Retinal pigment epithelial cell (primary cell): ENCODE measurements around the gene TMEM87B.

Experiments
- DNase-seq: peaks from one replicate; pipeline ENCODE4 v3.0.0-alpha.2; 2010; ENCODE audit warnings: low read depth
- H3K4me3 ChIP-seq: 2 replicates; pipeline ENCODE4 v1.5.1; 2011; ENCODE audit warnings: mild to moderate bottlenecking, low read length, control low read depth, moderate library complexity
- CTCF ChIP-seq: conservative IDR thresholded peaks from 2 replicates; pipeline ENCODE4 v1.5.1; 2011; ENCODE audit warnings: low read depth, low read length, control low read depth, inconsistent platforms

TMEM87B gene

GRCh38 chr2:112024896-112025491 is 30.1 kb upstream of the TMEM87B start:
- no peak overlapping the region for H3K4me3 ChIP-seq
- no peak for DNase-seq
- no peak for TF ChIP-seq CTCF

GRCh38 chr2:112026509-112026908 is 28.6 kb upstream of the TMEM87B start:
- TF ChIP-seq CTCF = no peak
- H3K4me3 ChIP-seq = no peak overlapping the region
- DNase-seq = no peak

- DNase-seq = no peak
- H3K4me3 ChIP-seq = no peak overlapping the region
- TF ChIP-seq CTCF = no peak
Measured at GRCh38 chr2:112027767-112028166, 27.3 kb upstream of the TMEM87B start.

GRCh38 chr2:112029164-112029563 is 25.9 kb upstream of the TMEM87B start:
- no peak for DNase-seq
- H3K4me3 ChIP-seq = no peak overlapping the region
- no peak for TF ChIP-seq CTCF

GRCh38 chr2:112031473-112032223 is 23.4 kb upstream of the TMEM87B start:
- H3K4me3 ChIP-seq = no peak overlapping the region
- no peak for DNase-seq
- TF ChIP-seq CTCF = no peak

GRCh38 chr2:112032224-112032586 is 22.9 kb upstream of the TMEM87B start:
- no peak for TF ChIP-seq CTCF
- H3K4me3 ChIP-seq = no peak overlapping the region

More at GRCh38 chr2:112032224-112032586, 22.9 kb upstream of the TMEM87B start:
- DNase-seq = no peak
